K562 (cell line): Measurements from ENCODE around the gene CCDC194. TPM values are rescaled to one million over a fixed set of nuclear protein-coding genes. Genes with fewer than 3 reads are reported as not detected.

Experiments used
- EP300 ChIP-seq: IDR thresholded peaks from 2 replicates; pipeline ENCODE4 v1.6.1; 2012; ENCODE audit warnings: low read length, improper control_type of control experiment
- ETV1 ChIP-seq: fragments of 450-650 bp; conservative IDR thresholded peaks from 2 replicates; pipeline ENCODE4 v1.6.1; 2016; ENCODE audit warnings: missing genetic modification characterization, control low read depth, low read depth, missing compliant biosample characterization
- FOXJ2 ChIP-seq: fragments of 200-800 bp; sonication (Bioruptor generic); IDR thresholded peaks from 2 replicates; pipeline ENCODE4 v1.6.1; 2016; ENCODE audit warnings: missing genetic modification characterization, missing compliant biosample characterization
- GABPB2 ChIP-seq: fragments of 250-450 bp; sonication (Bioruptor Pico); conservative IDR thresholded peaks from 2 replicates; pipeline ENCODE4 v1.5.1; 2021; ENCODE audit warnings: mild to moderate bottlenecking
- L3MBTL2 ChIP-seq: fragments of 450-650 bp; IDR thresholded peaks from 2 replicates; pipeline ENCODE4 v1.6.1; 2016; ENCODE audit warnings: mild to moderate bottlenecking, moderate library complexity
- LARP7 ChIP-seq: fragments of 450-650 bp; IDR thresholded peaks from 2 replicates; pipeline ENCODE4 v1.6.1; 2016
- NFIC ChIP-seq: fragments of 450-650 bp; IDR thresholded peaks from 2 replicates; pipeline ENCODE4 v1.6.1; 2017; ENCODE audit warnings: mild to moderate bottlenecking, inconsistent platforms
- PHB2 ChIP-seq: fragments of 450-650 bp; IDR thresholded peaks from 2 replicates; pipeline ENCODE4 v1.6.1; 2017; ENCODE audit warnings: low read depth
- SIN3B ChIP-seq: fragments of 450-650 bp; IDR thresholded peaks from 2 replicates; pipeline ENCODE4 v1.6.1; 2017; ENCODE audit warnings: low read depth, mild to moderate bottlenecking, moderate library complexity
- SMAD4 ChIP-seq: fragments of 250-450 bp; sonication (Bioruptor Pico); conservative IDR thresholded peaks from 2 replicates; pipeline ENCODE4 v1.8.0; 2021; ENCODE audit warnings: inconsistent platforms, mild to moderate bottlenecking, moderate library complexity
- SRSF1 ChIP-seq: fragments of 200-400 bp; formaldehyde crosslinking; IDR thresholded peaks from 2 replicates; pipeline ENCODE4 v1.6.1; 2017; ENCODE audit warnings: mild to moderate bottlenecking, low read depth, low read length, moderate library complexity
- TOE1 ChIP-seq, 2 experiments: fragments of 450-650 bp in 1 of 2; sonication (generic) in 1 of 2; formaldehyde crosslinking in 1 of 2; IDR thresholded peaks; 2 replicates each; pipeline versions ENCODE4 v1.7.1 to v1.8.0; 2016 to 2022; ENCODE audit warnings: borderline replicate concordance in 2 of 2, mild to moderate bottlenecking in 2 of 2, antibody characterized with exemption in 1 of 2, inconsistent platforms in 1 of 2, low read depth in 1 of 2, missing genetic modification reagents in 1 of 2, moderate library complexity in 1 of 2
- ZNF165 ChIP-seq: fragments of 250-450 bp; sonication (Bioruptor Pico); IDR thresholded peaks from 2 replicates; pipeline ENCODE4 v1.4.0; 2020; ENCODE audit warnings: borderline replicate concordance
- ZNF197 ChIP-seq: fragments of 200-800 bp; sonication (Bioruptor generic); IDR thresholded peaks from 2 replicates; pipeline ENCODE4 v1.6.1; 2016; ENCODE audit warnings: low read depth, missing genetic modification characterization, missing compliant biosample characterization
- ZNF239 ChIP-seq: fragments of 250-450 bp; sonication (Bioruptor Pico); IDR thresholded peaks from 2 replicates; pipeline ENCODE4 v1.4.0; 2020; ENCODE audit warnings: mild to moderate bottlenecking
- ZNF431 ChIP-seq: sonication (generic); formaldehyde crosslinking; IDR thresholded peaks from 2 replicates; pipeline ENCODE4 v1.8.0; 2022; ENCODE audit warnings: mild to moderate bottlenecking, missing genetic modification reagents
- ZNF778 ChIP-seq: fragments of 450-650 bp; formaldehyde crosslinking; IDR thresholded peaks from 2 replicates; pipeline ENCODE4 v1.4.0; 2020; ENCODE audit warnings: mild to moderate bottlenecking, moderate library complexity
- polyA plus RNA-seq, 8 experiments: library from polyadenylated mRNA; depleted of rRNA in 4 of 8; stranded (reverse) in 5 of 8; unstranded in 3 of 8; fragments of >200 nt; fragmentation: Nextera tagmentation in 2 of 8; fragmentation: Illumina TruSeq in 1 of 8; extraction: Ambion mirVana in 2 of 8; extraction: Trizol in 1 of 8; gene quantifications; 2 replicates each; pipeline versions ENCODE4 v1.2.1 to v1.2.3, GENCODE V29; 2011 to 2014; ENCODE audit warnings: inconsistent platforms in 1 of 8, missing spikeins in 1 of 8
- total RNA-seq, 7 experiments: library from RNA; depleted of rRNA in 6 of 7; stranded (reverse); fragments of >200 nt in 6 of 7; fragmentation: Illumina TruSeq in 2 of 7; extraction: Trizol in 2 of 7; gene quantifications; 2 replicates each; pipeline versions ENCODE4 v1.2.1 to v1.2.3, GENCODE V29; 2011 to 2021; ENCODE audit warnings: low replicate concordance in 1 of 7
- TF ChIP-seq, protein P1 (sequence below), 2 experiments: fragments of 450-650 bp; formaldehyde crosslinking in 1 of 2; IDR thresholded peaks; 2 replicates each; pipeline versions ENCODE4 v1.4.0 to v1.6.1; 2014 to 2020; ENCODE audit warnings: mild to moderate bottlenecking in 2 of 2, borderline replicate concordance in 1 of 2, low read depth in 1 of 2
- TF ChIP-seq, protein P2 (sequence below), 3 experiments: fragments of 200-800 bp in 1 of 3; sonication (Bioruptor generic) in 1 of 3; sonication (generic) in 1 of 3; formaldehyde crosslinking in 1 of 3; IDR thresholded peaks; 2 replicates each; pipeline versions ENCODE4 v1.6.1 to v1.8.0; 2016 to 2022; ENCODE audit warnings: mild to moderate bottlenecking in 2 of 3, missing compliant biosample characterization in 2 of 3, missing genetic modification characterization in 2 of 3, missing genetic modification reagents in 1 of 3

CCDC194 gene
- total and polyA plus RNA-seq, 9 of the 15 experiments (the other 6 are each of a cell fraction or from before 2014, with no cell fraction given): 0.13 to 1.3 (median 0.39) TPM; not detected in 3

DNA sequence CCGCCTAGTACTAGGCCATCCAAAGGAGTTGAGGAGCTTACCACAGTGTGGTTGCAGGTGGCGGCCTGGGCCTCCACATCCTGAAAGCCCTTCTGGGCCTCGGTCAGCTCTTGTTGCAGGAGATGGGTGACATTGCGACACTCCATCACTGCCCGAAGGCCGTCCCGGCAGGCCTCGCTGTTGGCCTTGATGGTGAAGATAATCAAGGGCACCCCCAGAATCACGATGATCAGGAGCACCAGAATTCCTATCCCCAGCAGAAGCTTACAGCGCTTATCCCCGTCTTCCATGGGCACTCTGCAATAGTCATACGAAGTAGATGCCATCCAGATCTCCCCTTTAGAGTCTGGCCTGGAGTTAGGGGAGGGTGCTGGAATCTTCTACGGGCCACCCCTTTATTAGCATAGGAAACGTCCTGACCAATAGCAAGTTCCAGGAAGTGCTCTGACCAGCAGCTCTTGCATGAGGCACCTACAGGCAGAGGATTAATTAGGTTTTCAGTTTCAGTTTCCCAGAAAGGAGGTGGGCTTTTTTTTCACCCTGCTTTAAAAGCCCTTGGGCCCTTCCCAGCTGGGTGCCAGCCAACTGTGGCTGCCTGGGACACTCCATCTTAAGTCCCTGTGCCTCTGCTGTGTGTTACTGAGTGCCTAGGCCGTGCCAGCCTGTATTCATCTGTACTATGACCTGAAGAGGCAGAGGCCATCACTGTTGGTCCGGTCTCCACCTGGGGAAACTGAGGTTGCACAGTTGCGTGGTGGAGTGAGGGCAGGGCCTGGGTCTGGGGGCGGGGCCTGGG, 11.5 kb upstream of the CCDC194 start, which contains the start of gene BST2 (continued):
- no peak for TF ChIP-seq ETV1 (tag)
- TF ChIP-seq SMAD4 (CRISPR knock-in tag): no peak
- no peak for TF ChIP-seq ZNF778 (CRISPR knock-in tag)
- TF ChIP-seq, protein P1, sequence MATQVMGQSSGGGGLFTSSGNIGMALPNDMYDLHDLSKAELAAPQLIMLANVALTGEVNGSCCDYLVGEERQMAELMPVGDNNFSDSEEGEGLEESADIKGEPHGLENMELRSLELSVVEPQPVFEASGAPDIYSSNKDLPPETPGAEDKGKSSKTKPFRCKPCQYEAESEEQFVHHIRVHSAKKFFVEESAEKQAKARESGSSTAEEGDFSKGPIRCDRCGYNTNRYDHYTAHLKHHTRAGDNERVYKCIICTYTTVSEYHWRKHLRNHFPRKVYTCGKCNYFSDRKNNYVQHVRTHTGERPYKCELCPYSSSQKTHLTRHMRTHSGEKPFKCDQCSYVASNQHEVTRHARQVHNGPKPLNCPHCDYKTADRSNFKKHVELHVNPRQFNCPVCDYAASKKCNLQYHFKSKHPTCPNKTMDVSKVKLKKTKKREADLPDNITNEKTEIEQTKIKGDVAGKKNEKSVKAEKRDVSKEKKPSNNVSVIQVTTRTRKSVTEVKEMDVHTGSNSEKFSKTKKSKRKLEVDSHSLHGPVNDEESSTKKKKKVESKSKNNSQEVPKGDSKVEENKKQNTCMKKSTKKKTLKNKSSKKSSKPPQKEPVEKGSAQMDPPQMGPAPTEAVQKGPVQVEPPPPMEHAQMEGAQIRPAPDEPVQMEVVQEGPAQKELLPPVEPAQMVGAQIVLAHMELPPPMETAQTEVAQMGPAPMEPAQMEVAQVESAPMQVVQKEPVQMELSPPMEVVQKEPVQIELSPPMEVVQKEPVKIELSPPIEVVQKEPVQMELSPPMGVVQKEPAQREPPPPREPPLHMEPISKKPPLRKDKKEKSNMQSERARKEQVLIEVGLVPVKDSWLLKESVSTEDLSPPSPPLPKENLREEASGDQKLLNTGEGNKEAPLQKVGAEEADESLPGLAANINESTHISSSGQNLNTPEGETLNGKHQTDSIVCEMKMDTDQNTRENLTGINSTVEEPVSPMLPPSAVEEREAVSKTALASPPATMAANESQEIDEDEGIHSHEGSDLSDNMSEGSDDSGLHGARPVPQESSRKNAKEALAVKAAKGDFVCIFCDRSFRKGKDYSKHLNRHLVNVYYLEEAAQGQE (IDR thresholded peaks at IDR 0.05; ENCODE audit: borderline replicate concordance): no peak
- TF ChIP-seq, protein P1 (CRISPR knock-in tag; IDR thresholded peaks at IDR 0.05; ENCODE audit: low read depth): no peak
- 0 out of 2 replicates have a peak, but pooled peaks have one; percentile 51 for TF ChIP-seq L3MBTL2
- TF ChIP-seq FOXJ2 (tag): no peak
- no peak for TF ChIP-seq ZNF165 (CRISPR knock-in tag)
- TF ChIP-seq NFIC: peak; percentile 82
- TF ChIP-seq GABPB2 (CRISPR knock-in tag): no peak
- TF ChIP-seq ZNF197 (CRISPR knock-in tag): no peak
- 0 out of 2 replicates have a peak, but pooled peaks have one; percentile 13 for TF ChIP-seq TOE1 (IDR thresholded peaks at IDR 0.05; ENCODE audit: borderline replicate concordance)
- TF ChIP-seq TOE1 (CRISPR knock-in tag; IDR thresholded peaks at IDR 0.05; ENCODE audit: borderline replicate concordance, low read depth): peak; percentile 57; the same call in 1 of the 2 replicates
- no peak for TF ChIP-seq ZNF239 (CRISPR knock-in tag)
- TF ChIP-seq SRSF1: no peak
- TF ChIP-seq, protein P2, sequence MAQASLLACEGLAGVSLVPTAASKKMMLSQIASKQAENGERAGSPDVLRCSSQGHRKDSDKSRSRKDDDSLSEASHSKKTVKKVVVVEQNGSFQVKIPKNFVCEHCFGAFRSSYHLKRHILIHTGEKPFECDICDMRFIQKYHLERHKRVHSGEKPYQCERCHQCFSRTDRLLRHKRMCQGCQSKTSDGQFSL (CRISPR knock-in tag; IDR thresholded peaks at IDR 0.05): 0 out of 2 replicates have a peak, but pooled peaks have one; percentile 22
- TF ChIP-seq, protein P2 (tag; IDR thresholded peaks at IDR 0.05): no peak
- no peak for TF ChIP-seq EP300
- peak; percentile 12; the same call in 1 of the 2 replicates for TF ChIP-seq ZNF431 (CRISPR knock-in tag)
- TF ChIP-seq SIN3B: no peak
- no peak for TF ChIP-seq PHB2
- no peak for TF ChIP-seq LARP7
